Ammon's horn (tissue), 1 donor: Measurements from ENCODE around the gene APOL4.

Source experiments
- DNase-seq: peaks from one replicate; pipeline ENCODE4 v3.0.0-alpha.2; 2016; ENCODE audit warnings: low spot score

The APOL4 gene, protein sequence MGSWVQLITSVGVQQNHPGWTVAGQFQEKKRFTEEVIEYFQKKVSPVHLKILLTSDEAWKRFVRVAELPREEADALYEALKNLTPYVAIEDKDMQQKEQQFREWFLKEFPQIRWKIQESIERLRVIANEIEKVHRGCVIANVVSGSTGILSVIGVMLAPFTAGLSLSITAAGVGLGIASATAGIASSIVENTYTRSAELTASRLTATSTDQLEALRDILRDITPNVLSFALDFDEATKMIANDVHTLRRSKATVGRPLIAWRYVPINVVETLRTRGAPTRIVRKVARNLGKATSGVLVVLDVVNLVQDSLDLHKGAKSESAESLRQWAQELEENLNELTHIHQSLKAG

DNA sequence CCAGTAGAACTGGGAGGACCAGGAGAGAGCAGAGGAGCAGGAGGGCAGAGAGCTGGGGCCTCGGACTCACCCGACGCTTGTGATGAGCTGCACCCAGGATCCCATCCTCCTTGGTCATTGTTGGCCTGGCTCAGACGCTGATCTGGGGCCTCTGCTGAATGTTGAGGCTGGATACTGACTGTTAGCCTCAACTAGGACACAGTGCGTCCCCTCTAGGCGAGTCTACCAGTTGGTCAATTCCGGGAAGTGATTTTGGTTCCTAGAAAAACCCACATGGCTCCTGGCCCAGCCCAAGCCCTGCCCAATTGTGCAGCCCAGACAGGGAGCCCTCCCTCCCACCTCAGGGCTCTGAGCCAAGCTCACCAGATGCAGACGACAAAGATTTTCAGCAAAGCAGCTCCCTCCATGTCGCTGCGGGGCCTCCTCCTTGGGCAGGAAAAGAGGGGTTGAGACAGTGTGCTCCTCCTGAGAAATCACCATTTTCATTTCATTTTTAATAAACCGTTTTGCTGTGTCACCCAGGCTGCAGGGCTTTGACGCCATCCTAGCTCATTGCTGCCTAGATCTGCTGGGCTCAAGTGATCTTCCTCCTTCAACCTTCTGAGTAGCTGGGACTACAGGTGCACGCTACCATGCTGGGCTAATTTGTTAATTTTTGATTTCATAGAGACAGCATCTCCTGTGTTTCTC lies at the start of gene APOL4:
Gene APOL4 (minus strand): TSS at position 180 of the 690 bp plus-strand sequence. CDS start 75 bp downstream, at position 105.
- peak; percentile 50 for DNase-seq

DNA sequence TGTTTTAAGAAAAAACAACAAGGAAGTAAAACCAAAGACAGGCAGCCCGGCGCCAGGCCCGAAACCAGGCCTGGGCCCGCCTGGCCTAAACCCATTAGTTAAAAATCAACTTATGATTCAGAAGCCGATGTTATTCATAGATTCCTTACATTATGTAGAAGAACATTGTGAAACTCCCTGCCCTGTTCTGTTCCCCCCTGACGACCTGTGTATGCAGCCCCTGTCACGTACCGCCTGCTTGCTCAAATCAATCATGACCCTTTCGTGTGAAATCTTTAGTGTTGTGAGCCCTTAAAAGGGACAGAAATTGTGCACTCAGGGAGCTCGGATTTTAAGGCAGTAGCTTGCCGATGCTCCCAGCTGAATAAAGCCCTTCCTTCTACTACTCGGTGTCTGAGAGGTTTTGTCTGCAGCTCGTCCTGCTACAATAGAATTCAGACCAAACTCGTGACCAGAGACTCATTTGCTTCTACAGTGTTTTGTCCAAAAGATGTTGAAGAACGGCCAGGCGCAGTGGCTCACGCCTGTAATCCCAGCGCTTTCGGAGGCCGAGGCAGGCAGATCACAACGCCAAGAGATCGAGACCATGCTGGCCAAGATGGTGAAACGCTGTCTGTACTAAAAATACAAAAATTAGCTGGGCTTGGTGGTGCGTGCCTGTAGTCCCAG lies 48.8 kb upstream of the APOL4 start:
- DNase-seq = peak; percentile 26

DNA sequence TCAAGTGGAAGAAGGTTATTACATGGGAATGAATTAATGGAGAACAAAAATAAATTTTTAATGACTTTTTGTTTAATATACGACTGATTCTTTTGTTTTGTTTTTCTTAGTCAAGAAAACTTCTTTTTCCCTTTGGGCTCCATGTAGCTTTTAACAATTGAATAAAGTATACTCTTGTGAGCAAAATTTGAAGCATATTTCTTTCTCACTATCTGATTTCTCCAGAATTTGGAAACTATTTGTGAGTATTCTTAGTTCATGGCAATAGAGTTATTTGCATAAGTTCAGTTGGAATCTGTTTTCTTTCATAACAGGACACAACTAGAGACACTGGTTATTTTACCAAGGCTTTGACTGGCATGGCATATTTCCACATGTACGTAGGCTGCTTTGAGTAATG lies 47.6 kb upstream of the APOL4 start:
- no peak for DNase-seq

DNA sequence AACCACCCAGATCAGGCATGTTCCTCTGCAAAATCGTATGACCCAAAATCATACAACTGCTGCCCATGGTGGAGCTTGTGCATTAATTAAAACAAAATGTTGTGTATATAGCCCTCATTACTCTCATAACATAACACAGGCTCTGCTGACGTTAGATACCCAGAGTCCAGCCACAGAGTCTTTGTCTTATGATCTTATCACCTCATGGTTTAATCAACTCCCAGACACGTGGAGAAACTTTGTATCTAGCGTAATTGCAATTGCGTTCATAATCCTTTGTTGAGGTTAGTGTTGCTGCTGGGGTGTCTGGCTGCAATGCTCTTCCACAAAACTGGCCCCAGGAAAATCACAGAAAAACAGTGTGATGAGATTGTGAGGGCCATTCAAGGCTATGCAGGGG lies 46.3 kb upstream of the APOL4 start:
- no peak for DNase-seq

DNA sequence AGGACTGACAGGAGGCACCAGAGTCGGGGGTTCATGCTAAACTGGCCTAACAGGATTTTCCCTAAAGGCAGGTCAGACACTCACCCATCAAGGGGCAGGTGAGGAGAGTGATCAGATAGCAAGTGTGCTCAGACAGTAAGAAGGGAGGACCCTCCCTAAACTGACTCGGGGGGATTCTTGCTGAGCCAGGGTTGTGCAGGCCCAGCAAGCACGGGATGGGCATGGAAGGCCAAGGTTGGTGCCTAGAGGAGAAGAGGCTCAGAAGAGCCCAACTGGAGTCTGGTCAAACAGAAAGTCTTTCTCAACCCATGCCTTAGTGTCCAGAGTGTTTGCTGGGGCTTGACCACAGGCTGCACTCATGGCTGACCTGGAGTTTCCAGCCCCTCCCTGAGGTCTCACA lies 45.1 kb upstream of the APOL4 start:
- DNase-seq = no peak

DNA sequence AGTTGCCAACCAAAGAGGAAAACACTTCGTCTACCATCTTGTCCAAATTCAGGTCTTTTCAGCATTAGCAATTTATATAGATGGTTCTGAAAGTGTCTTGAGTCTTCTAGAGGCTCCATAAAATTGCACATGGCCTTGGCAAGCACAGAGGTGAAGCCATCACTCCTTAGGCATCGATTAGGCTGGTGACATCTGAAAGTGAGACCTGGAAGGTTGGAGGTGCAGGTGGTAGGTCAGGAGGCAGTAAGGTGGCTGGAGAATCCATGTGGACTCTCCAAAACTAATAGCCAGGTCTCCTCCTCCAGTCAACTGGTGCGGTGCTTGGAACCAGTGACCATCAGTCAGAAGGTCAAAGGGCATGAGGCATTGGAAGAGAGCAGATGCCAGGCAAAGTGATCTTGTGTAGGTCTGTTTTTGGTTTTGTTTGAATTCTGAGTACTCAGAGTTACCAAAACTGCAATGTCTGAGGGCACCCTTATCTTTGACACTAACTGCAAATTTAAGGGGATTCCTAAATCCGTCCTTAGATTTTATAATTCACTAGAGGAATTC lies 44.3 kb upstream of the APOL4 start:
- no peak for DNase-seq

DNA sequence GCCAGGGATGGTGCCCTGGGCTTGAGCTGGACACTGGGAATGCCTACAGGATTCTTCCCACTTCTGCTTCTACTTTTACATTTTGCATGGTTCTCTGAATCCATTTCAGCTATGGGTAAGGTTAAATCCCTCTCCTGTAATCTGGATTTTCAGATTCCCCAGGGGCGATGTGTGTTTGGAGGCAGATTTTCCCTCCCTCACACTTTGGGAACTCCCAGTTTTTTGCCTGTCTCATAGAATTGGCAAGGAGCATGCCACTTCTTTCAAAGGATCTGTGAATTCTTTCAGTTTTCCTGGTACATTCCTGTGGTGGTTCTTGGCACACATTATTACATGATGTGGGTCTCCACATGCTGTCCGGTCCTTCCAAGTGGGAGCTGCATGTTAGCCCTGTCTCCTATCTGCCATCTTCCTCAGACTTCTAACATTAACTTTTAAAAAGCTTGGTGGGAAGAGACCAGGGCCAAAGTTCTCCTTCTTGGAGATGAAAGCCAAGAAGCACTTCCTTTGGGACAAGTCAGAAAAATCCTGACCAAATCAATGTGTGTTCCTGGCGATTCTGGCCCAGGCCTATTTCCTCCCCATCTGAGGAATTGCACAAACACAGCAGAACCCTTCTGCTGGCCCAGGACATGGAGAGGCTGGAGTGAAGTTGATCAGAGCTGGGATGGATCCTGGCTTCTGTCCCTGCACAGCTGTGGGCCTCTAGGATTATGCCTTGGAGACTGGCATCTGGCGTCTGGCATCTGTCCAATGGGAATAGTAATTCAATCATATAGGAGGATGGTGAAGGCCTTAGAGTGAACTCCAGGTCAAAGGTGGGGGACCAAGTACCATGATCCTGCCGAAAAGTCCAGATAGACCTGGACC lies 43.1 kb upstream of the APOL4 start:
- no peak for DNase-seq

DNA sequence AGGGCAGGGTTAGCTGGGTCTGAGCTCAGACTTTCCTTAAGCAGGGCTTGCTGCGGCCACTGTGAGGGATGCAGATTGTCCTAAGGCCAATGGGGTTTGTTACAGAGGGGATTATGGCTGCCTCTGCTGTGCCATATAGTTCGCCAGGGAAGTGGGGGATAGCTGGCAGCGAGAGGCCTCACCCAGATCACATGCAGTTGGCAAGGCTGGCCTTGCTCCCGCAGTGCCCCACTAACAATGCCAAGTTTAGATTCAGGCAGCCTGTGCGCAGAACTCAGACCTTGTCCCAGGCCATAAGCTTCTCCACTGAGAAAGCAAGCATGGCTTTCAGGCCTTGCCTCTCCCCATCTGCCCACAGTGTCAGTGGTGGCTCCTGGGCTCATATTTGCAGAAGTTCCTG lies 42.4 kb upstream of the APOL4 start:
- no peak for DNase-seq

DNA sequence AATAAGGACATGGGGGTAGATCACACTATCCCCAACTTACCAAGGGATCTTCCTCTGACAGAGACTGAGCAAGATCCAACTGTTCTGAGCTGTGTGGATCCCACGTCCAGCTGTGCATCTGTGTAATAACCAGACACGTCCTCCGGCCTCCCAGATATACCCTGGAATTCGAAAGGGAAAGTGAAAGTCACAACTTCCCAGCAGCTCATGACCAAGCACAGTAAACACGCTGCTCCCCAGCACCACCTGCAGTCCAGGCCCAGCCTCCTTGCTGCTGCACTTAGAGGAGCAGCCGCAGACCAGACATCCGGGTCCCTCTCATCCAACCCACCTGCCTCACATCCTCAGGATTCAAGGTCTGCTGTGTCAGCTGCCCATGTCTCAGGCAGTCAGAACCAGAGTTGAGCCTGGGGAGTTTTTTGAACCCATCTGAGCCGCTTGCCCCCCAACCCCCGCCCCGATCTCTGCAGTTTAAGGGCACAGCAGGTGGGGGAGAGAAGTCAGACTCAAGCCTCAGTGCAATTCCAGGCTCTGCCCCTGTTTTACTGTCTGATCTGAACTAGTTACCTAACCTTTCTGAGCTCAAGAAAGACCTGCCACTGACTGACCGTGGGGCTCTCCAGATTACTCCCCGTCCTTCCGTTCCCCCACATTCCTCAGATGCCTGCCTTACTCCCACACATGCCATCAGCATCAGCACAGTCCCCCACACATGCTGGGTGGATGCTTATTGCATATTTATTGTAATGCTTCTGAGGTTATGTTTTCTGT lies 38.0 kb upstream of the APOL4 start, which contains the start of gene APOL2:
Gene APOL2 (minus strand): TSS at position 127 of the 771 bp plus-strand sequence. CDS start 6,365 bp downstream, outside the sequence.
- peak; percentile 95 for DNase-seq

DNA sequence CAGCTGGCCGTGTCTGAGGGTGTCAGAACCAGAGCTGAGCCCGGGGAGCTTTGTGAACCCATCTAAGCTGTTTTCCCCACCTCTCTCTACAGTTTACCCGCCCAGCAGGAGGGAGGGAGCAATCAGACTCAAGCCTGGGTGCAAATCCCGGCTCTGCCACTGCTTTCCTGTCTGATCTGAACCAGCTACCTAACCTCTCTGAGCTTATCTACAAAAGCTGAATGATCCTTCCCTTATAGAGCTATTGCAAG lies 37.5 kb upstream of the APOL4 start:
- DNase-seq = no peak

DNA sequence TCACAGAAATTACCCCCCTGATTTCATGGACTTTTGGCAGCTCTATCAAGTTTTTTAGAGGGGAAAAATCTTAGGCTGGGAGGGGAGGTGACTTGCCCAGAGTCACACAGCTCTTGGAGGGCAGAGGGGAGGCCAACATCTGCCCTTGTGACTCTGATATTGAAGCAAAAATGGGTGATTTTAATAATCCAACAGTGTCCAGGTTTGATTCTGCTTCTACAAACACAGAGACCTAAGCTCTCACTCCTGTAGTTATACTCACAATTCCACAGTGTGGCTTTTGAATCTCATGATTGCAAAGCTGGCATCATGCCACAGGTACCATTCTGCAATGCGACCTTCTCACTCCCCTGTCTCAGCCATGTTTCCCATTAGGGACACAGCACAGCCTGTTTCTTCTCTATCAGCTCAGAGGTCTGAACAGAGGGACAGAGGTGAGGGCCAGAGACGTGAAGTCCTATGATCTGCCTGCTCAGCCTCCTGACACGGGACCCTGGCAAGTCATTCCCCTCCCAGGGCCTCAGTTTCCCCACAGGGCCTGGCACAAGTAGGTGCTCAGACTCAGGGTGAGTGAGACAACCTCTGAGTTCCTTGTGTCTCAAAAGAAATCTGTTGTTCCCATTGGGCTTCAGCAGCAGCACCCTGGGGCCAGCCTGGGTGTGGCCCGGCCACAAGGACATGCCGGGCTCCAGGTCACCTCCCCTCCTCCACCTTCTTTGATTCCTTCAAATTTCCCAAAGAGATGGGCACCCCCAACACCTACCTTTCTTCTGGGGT lies 37.0 kb upstream of the APOL4 start:
- peak; percentile 25 for DNase-seq

DNA sequence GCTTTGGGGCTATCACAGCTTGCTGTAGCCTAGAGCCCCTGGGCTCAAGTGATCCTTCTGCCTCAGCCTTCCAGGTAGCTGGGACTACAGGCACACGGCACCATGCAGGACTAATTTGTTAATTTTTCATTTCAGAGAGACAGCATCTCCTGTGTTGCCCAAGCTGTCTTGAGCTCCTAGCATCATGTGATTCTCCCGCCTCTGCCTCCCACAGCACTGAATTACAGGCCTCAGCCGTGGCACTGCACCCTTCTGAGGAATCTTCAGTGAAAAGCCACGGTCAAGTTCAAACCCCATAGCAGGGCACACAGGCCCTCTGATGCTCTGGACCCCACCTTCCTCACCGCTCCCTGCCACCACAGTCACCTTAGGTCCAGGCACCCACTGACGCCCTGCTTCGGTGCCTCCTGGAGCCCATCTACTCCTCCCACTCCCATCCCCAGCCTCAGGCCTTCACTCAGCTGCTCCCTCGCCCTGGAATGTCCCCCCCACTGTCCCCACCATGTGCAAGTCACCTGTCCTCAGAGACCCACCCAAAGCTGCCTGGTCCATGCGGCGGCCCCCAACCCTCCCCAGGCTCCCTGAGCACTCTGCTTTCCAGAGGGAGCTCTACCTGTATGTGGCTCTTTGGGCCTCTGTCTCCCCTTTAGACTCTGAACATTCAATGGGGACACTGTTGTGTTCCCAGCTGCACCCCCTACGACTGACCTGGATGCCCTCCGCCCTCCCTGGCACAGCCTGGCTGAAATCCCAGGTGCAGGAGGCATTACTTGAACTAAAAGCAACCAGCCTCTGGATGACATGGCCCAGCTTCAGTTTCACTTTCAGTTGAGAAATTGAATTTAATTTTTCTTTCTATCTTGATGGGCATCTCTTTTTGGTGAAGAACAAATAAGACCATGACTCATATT lies 36.1 kb upstream of the APOL4 start:
- DNase-seq = peak; percentile 56

DNA sequence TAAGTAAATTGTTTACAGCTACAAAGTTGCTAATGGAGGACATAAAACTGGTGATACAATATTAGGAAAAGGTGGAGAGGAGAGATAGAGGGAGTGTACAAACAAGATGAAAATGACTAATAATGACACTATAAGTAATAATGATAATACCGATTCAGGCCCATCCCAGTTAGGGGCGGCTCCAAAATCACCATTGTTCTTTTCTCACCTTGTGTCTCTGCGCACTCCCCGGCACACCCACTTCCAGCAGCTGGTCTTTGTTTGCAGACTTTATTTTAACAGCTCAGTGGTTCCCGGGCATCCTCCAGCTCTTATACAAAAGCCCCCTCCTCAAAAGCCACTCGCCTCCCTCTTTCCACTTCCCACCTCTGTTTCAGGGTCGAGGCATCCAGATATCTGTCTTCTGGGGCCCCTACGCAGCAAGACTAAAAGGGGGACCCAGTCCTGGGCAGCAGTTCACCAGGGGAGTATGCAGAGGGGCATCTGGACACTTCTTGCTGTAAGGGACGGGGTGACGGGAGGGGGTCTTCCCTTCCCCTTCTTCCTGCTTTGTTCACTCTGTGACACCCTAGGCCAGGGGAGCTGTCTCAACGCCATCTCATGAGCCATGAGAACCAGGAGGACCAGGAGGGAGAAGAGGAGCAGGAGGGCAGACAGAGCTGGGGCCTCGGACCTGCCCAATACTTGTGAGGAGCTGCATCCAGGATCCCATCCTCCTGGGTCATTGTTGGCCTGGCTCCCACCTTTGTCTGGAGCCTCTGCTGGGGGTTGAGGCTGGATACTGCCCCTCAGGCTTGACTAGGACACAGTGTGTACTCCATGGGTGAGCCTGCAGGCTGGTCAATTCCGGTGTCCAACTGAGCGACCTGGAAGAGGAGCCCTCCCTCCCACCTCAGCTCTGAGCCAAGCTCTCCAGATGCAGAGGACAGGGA lies 35.0 kb upstream of the APOL4 start:
- no peak for DNase-seq

DNA sequence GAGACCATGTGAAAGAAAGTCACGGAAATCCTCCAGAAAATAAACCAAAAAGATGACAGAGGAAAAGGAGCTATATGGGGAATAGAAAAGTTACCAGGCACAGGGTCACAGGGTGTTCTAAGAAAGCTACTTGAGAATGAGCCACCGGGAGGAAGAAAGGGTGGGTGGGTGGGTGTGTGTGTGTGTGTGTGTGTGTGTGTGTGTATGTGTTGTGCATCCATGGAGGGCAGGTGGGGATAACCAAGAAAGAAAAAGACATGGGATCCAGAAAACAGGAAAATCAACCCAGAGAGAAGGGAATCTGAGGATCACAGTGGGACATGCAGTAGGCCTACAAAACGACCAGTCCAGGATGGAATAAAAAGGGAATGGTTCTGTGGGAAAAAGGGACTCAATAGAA lies 34.0 kb upstream of the APOL4 start:
- no peak for DNase-seq

DNA sequence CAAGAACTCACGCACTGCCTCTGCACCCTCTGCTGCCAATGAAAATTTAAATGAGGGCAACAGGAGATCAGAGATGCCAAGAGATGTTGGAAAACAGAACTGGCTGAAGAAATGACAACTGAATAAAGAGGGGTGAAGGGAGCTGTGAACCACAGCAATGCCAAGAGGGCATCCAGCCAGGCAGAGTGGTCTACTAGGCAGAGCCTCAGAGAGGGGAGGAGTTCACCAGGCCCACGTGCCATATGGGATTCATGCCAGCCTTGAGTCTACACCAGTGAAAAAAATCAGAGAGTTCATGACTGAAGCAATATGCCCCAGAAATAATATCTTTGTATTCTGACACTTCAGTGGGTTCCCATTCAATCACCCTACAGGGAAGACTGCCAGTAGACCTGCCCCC lies 33.3 kb upstream of the APOL4 start:
- DNase-seq = no peak

DNA sequence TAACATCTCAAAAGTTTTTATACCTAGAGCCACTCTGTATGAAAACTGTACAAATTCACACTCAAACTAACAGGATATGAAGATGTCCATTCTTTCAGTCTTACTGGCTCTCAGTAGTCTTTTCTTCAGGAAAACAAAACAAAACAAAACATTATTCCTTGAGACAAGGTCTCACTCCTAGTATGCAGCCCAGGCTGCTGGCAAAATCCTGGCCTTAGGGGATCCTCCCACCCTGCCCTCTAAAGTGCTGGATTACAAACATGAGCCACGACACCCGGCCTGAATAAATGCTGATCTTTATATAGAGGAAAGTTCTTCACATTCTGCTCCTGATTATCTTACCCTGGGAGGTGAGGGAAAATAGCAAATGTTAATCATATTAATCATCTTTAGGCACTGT lies 32.6 kb upstream of the APOL4 start:
- DNase-seq = no peak

DNA sequence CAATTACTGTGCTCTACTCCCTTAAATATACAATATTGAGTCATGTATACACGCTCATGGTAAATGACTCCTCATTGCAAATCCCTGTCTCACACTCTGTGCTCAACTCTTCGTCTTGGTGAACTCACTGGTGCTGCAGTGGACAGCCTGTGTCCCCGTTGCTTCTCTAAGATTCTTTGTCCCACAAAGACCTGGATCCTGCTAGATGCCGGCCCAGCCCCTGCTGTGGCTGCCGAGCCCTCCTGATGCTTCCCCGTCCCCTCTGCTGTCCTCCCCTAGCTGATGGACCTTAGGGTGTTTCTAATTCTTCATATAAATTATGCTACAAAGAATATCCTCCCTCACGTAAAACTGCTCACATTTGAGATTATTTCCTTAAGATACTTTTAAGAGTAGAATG lies 32.2 kb upstream of the APOL4 start:
- DNase-seq = no peak

DNA sequence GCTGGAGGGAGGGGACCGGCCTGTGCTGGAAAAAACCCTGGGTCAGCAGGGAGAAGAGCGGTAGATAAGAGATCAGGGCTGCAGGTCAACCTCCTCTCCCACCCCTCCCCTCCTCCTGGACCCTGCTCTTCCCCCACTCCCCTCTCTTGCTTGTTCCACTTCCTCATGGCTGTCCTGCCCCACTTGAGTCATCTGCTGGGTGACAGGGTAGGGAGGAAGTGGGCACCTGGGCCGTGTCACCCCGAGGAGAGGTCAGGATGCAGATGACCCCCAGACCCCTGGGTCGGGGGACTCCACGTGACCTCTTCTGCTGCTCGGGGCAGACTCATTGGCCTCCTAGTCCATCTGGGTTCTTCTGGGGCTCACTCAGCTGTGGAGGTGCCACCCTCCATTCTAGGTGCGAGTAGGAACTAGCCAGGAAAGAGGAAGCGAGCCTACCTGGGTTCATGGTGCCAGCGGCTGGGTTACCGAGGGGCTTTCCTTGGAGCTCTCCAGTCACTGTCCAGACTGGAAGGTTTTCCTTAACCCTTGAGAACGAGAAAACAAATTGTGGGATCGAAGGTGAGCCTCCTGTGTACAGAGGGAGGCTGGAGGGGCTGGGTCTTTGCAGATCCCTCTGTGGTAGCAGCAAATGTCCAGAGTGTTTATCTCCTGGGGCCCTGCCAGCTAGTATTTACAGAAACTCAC lies 31.2 kb upstream of the APOL4 start:
- no peak for DNase-seq
